NT2/D1 (cell line): Measurements from ENCODE around the gene DOCK11.

Source experiments
- SUZ12 ChIP-seq: IDR thresholded peaks from 2 replicates; pipeline ENCODE4 v1.6.1; 2011; ENCODE audit not compliant: insufficient read length, insufficient read depth; ENCODE audit errors: extremely low read depth
- YY1 ChIP-seq: IDR thresholded peaks from 2 replicates; pipeline ENCODE4 v1.6.1; 2011; ENCODE audit not compliant: insufficient read length, insufficient read depth
- ZNF274 ChIP-seq: IDR thresholded peaks from 2 replicates; pipeline ENCODE4 v1.6.1; 2011; ENCODE audit warnings: mild to moderate bottlenecking, low read depth, low read length

DNA sequence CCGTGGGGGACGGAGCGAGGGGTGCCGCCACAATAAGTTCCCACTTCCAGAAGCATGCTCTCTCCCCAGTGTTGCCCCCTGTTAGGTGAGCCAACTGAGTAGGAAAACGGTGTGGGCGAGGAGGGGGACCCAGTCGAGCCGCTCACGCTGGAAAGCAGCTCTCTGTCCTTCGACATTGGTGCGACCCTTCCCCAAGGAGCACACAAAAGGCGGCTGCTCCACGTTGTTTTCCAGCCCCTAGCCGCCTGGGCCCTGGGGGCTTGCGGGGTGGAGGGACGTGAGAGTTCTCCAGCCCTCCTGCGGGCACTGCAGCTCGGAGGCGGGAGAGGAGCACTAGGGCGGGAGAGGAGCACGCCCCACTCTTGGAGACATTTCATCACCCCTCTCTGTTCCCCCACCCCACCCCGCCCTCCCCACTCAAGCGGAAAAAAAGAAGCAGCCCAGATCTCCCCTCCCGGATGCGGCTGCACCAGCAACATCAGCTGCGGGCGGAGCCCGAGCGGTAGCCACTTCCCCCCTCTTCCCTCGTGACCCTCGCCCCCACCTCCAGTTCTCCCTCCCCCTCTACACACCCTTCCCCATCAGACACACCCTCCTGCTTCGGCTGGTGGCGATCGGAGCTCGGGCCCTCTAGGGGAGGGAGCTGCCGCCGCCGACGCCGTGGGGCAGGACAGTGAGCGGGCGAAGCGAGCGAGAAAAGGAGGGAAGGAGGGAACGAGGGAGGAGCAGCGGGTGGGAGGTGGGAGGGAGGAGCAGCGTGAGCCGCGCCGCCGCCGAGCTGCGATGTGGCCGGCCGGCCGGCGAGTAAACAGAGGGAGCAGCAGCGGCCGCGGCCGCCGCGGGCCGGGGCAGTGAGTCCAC lies at the start of gene DOCK11:
- TF ChIP-seq YY1, result no peak
- no peak for TF ChIP-seq ZNF274
- TF ChIP-seq SUZ12, result no peak
